IPS-NIHi7 (cell line): ENCODE results near the gene TEC.
A peak's percentile ranks its signal among the peaks of the same experiment; 100 is the strongest.
"Not testable (repeated sequence)": the region's sequence is repeated elsewhere in the genome, so short reads cannot be mapped to it uniquely, and the experiment has no call there.

ENCODE experiments used
- DNase-seq: peaks from one replicate; pipeline ENCODE4 v3.0.0; 2012; ENCODE audit warnings: mixed read lengths; ENCODE audit errors: extremely low spot score

TEC gene

DNA sequence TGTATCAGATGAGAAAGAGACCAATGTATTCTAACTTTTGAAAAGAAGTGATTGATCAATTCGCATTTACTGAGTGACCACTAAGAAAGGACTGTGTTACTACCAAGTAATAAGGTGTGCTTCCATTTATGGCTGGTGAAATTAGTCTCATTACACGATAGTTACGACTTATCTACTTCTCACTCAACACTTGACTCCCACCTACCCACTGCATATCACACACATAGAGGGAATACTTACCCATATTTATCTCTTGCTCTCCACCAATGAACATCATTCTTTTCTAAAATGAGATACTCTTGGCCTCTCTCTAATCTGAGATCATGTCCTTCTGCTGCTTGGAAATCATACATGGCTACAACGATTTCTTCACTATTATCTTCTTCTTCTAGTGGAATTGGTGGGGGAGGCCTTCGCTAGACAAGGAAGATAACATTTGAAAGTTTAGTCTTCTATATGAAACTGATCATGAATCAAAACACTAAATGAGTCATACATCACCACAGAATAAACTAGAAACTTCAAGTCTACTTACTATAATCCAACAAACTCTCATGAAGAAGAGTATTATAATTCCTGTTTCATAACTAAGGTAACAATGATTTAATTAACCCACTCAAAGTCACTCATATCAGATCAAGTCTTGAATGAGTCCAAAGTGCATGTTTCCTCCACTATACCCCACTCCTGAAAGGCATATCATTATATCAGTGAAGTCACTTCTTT lies 101.9 kb downstream of the TEC start:
- no peak for DNase-seq

- DNase-seq: not testable (repeated sequence)
Observed at GRCh38 chr4:48164561-48164960, 105.1 kb downstream of the TEC start.

- DNase-seq: no peak
Observed at GRCh38 chr4:48163746-48164145, 105.9 kb downstream of the TEC start.

GRCh38 chr4:48162162-48162561 lies 107.5 kb downstream of the TEC start:
- DNase-seq: no peak

- DNase-seq: no peak
Observed at GRCh38 chr4:48157271-48157670, 112.4 kb downstream of the TEC start.

GRCh38 chr4:48156423-48156822 lies 113.2 kb downstream of the TEC start:
- no peak for DNase-seq

GRCh38 chr4:48153791-48154550 lies 115.7 kb downstream of the TEC start:
- no peak for DNase-seq

GRCh38 chr4:48152259-48152658 lies 117.4 kb downstream of the TEC start:
- DNase-seq: no peak

GRCh38 chr4:48149827-48150370 lies 119.7 kb downstream of the TEC start:
- DNase-seq: no peak

- no peak for DNase-seq
Observed at GRCh38 chr4:48147621-48148020, 122.0 kb downstream of the TEC start.

- peak; percentile 48 for DNase-seq
Observed at GRCh38 chr4:48141048-48141447, 128.6 kb downstream of the TEC start.

GRCh38 chr4:48139691-48140090 lies 129.9 kb downstream of the TEC start:
- DNase-seq: no peak

DNA sequence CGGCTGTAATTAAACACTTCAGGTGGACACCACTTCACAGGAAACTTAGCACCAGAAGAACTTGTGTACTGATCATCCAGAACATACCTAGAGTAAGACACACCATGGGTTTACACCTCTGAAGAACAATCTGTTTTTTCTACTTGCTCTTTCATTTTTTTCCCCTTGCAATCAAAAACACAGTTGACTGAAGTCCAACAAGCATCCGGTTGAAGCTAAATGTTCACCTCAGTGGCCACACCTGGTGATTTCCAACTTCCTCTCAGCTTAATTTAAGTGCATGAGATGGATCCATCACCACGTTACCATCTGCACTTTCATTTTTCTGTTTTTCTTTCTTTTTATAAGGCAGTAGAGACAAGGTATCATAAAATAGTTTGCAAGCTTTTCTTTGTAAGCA lies 130.7 kb downstream of the TEC start:
- no peak for DNase-seq

DNA sequence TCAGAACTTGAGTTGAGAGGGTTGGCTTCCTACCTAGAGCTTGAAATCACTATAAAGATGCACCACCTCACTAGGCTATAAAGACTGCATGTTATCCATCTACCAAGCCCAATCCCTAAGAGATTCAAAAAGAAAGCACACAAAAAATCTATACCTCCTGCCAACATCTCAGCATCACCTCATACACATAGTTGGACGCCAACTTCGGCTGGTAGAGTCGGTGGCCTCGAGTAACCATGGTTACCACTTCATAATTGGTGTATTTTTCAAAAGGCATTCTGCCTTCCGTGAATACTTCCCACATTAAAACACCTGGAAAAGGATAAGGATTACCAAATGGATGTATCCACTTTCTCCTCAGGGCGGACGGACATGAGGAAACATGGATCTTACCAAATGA lies 131.1 kb downstream of the TEC start:
- DNase-seq: no peak

DNA sequence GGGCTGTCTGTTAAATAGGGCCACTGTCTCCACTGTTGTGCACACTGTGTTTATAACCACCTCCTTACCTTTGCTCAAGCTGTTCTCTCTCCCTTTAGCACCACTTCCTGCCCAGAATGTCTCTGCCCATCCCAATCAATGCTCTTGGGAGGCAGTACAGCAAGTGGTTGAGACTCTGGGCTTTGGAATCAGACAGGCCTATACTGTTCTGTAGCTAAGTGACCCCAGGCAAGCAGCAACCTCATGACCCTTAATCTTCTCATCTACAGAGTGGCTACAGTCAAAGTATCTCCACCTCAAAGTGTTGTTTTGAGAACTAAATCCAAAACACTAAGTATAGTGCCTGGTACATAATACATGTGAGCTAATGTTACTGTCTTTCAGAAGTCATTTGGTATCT lies 131.8 kb downstream of the TEC start:
- DNase-seq: no peak

GRCh38 chr4:48134081-48134480 lies 135.6 kb downstream of the TEC start, which contains the start of gene TXK:
Gene TXK, minus strand, starts transcription at chr4:48134250. Its CDS starts 80 bp downstream, at chr4:48134170.
- DNase-seq: no peak

- DNase-seq: no peak
Observed at GRCh38 chr4:48133669-48134068, 136.0 kb downstream of the TEC start.

DNA sequence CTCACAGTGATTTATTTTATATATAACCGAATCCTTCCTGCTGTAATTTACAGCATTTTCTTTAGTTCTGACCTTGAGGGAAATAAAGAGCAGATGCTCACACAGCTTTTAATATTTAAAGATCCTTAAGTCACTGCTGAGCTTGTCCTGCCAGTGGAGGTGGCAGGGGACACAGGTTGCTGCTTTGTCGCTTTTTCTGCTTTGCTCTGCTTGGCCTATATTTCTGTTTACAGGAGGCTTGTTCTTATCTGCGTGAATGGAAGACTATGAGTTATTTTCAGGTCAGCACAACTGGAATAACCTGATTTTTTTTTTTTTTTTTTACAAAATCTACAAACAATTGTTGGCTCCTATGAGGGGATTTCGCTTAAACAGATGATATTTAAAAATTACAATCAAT lies 137.9 kb downstream of the TEC start:
- DNase-seq: no peak

DNA sequence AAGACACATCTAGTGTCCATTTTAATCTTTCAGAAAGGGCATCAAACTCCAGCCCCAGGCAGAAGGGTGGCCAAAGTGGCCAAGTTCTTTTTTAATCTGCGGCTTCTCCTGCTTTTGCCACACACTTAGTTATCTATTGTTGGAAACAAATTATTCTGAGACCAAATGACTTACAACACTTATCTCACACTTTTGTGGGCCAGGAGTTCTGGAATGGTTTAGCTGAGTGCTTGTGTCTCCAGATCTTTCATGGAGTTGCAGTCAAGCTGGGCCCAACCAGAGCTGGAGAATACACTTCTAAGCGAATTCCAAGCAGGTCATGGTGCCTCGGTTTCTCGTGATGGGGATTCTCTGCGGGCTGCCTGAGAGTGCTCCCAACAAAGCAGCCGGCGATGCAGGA lies 139.5 kb downstream of the TEC start:
- no peak for DNase-seq

DNA sequence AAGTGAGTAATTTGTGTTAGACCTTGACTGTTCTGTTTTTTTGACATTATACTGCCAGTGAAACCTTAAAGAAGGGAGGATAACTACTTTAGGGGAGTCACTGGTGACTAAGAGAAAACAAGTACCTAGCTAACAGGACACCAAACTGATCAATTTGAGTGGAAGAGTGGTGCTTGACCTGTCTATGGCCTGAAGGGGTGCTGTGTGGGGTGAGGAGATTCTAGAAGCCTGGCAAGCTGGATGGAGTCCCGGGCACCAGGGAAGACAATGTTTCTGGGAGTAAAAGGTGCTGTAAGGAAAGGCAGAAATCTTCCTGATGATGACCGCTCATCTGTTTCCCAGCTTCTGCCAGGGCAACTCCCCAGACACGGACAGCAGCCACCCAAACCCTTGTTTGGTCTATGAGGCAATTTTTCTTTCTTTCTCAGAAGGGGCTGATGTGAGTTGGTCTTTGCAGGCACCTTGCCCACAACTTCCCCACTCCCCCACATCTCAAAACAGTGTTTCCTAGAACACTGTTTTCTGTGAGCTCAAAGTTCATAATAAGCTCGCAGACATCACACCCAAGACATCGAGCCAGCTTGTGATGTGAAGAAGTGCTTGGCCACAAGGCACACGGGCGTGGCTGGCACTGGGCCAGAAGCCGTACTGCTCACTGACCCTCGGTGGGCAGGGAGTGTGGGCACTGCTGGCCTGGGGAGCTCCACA lies 140.2 kb downstream of the TEC start:
- DNase-seq: no peak

DNA sequence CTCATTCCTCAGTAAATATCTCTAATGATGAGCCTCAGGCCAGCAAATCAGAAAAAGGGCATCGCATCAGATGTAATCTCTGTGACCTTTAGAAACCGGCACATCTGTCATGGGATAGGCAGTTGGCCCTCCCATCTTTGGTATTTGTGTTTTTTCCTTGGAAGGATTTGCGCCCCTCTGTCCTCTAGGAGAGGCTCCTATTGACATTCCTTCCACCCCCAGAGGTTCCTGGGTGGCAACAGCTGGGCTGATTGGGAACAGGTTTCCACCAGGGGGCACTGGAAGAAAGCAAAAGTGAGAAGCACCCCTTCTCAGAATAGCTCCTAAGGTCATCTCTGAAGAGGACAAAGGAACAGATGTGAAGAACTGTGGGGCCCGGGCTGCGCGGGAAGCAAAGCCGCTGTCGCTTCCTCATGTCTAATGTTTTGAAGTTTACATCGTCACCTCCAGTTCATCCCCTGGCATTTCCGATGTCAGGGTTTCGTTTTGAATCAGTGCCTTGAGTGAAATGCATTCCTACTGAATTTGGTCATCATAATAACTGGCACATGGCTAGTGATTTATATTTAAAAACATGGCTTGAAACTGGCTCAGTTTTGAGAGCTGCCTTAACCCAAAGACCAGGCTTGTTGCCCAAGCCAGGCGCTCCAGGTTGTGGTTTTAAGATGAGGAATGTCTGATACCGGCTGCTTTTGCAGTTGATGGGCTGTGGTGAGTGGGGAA lies 141.8 kb downstream of the TEC start:
- DNase-seq: peak; percentile 81

GRCh38 chr4:48127231-48127630 lies 142.4 kb downstream of the TEC start:
- DNase-seq: peak; percentile 29
